Heart left ventricle (tissue), 16 donors: Measurements from ENCODE around the gene FUBP3. TPM values are rescaled to one million over a fixed set of nuclear protein-coding genes. Genes with fewer than 3 reads are reported as not detected.

Experiments used
- ATAC-seq, 4 donors: fragments of 200-7000 bp; cut with Tn5 transposase; one replicate each; pipeline ENCODE4 v1.9.1; 2020 to 2022; ENCODE audit warnings: moderate library complexity in 4 of 4, mild to moderate bottlenecking in 3 of 4, moderate number of reproducible peaks in 1 of 4
- DNase-seq, 5 donors: peaks; one replicate each; pipeline ENCODE4 v3.0.0-alpha.2; 2020
- H3K27ac ChIP-seq, 12 donors: fragments of 200-600 bp; sonication (generic) in 4 of 12; one replicate each; pipeline versions ENCODE4 v1.5.0 to v1.8.0; 2016 to 2022; ENCODE audit warnings: mild to moderate bottlenecking in 2 of 12
- H3K27me3 ChIP-seq, 9 donors: fragments of 200-600 bp; sonication (generic) in 2 of 9; one replicate each; pipeline versions ENCODE4 v1.5.1 to v1.8.0; 2016 to 2022; ENCODE audit warnings: mild to moderate bottlenecking in 3 of 9
- H3K36me3 ChIP-seq, 9 donors: fragments of 200-600 bp; sonication (generic) in 2 of 9; one replicate each; pipeline versions ENCODE4 v1.5.0 to v1.8.0; 2018 to 2022; ENCODE audit warnings: mild to moderate bottlenecking in 2 of 9
- H3K4me1 ChIP-seq, 12 donors: fragments of 200-600 bp; sonication (generic) in 4 of 12; one replicate each; pipeline versions ENCODE4 v1.5.0 to v1.8.0; 2016 to 2022; ENCODE audit warnings: mild to moderate bottlenecking in 3 of 12
- H3K4me3 ChIP-seq, 12 donors: fragments of 200-600 bp; sonication (generic) in 4 of 12; one replicate each; pipeline versions ENCODE4 v1.5.0 to v1.8.0; 2017 to 2022; ENCODE audit warnings: mild to moderate bottlenecking in 9 of 12, moderate library complexity in 4 of 12
- H3K9me3 ChIP-seq, 12 donors: fragments of 200-600 bp; sonication (generic) in 4 of 12; one replicate each; pipeline versions ENCODE4 v1.5.0 to v1.8.0; 2016 to 2022; ENCODE audit warnings: mild to moderate bottlenecking in 1 of 12
- CTCF ChIP-seq, 12 donors: fragments of 200-600 bp; sonication (generic) in 4 of 12; IDR thresholded peaks; one replicate each; pipeline versions ENCODE4 v1.5.0 to v1.8.0; 2018 to 2022; ENCODE audit warnings: antibody characterized with exemption in 12 of 12, mild to moderate bottlenecking in 5 of 12
- POLR2A ChIP-seq, 2 donors: fragments of 450-650 bp; IDR thresholded peaks; one replicate each; pipeline ENCODE4 v1.6.1; 2017; ENCODE audit warnings: antibody characterized with exemption in 2 of 2, mild to moderate bottlenecking in 2 of 2, moderate library complexity in 2 of 2
- WGBS, 4 donors: extraction: QIAGEN DNeasy Blood & Tissue Kit in 2 of 4; methylation state at CpG; one replicate each; pipeline versions ENCODE4 v1.1.5 to v1.1.7; 2013 to 2018; 5-methylcytosine and 5-hydroxymethylcytosine counted together
- intact Hi-C, 10 donors: fragments of 100-400 bp; cut with DNase I; formaldehyde crosslinking; loops; one replicate each; pipeline versions ENCODE4 v1.11.1 to v1.14.2; 2022
- polyA plus RNA-seq, 2 donors: library from polyadenylated mRNA; stranded (reverse); fragments of 200-250 nt; gene quantifications; one replicate each; pipeline ENCODE4 v1.2.3, GENCODE V29; 2013
- total RNA-seq, 9 donors: library from RNA; depleted of rRNA in 2 of 9; stranded (reverse); fragments of >200 nt in 2 of 9; fragmentation: NEBNext Ultra II Directional in 3 of 9; extraction: Animal tissue kit (Norgen Biotek cat#: 25700) in 3 of 9; gene quantifications; one replicate each; pipeline versions ENCODE4 v1.1.0 to v1.2.4, GENCODE V29; 2016 to 2023
- donor health status: ischemic (EF 13 %, LVEDD 7.1; RV severe dilation, severe dysfunction).
- donor health status: healthy with polysubstance abuse.
- donor health status: DM: no; HTN: yes; CAD: no.
- donor health status: DM: no; HTN: no; CAD: no.
- donor health status: ischemic (EF 25% LVEDD 6.9; RV normal size, moderate dysfunction).
- donor health status: ischemic (EF 25% LVEDD 5.7; RV mildly dilated, moderate dysfunction).
- donor health status: healthy.
- donor health status: DM: yes; HTN: yes; CAD: no.
- donor health status: ischemic (EF 35%, LVEDD 5.7; RV mildly dilated, moderate dysfunction).
- donor health status: nonischemic (EF 11% LVEDD 7.7; RV severe dilation, severe dysfunction).
- donor health status: DM: yes; HTN: yes; CAD: no.
- donor health status: PGD.
- donor health status: ischemic (EF 29% LVEDD 5.4; RV normal size, mild dysfunction).
- donor health status: nonischemic (EF 23%, LVEDD 6.1; RV moderate dilation, normal function).

Gene FUBP3
- total and polyA plus RNA-seq, 11 donors, result 14.4 to 39.5 (median 24.8) TPM

GRCh38 chr9:130662970-130663257, 83.5 kb downstream of the FUBP3 start:
- H3K36me3 ChIP-seq, result no peaks in the 10 kb centered on the region
- DNase-seq (peak in 1 of 5 donors; percentile 53), ATAC-seq (no peak)
- intact Hi-C loops, result loop anchor here in 1 of 10 donors (10.0 kb wide), 1 partner anchor 178 kb away; no protein-coding TSS in a partner anchor
- H3K9me3 ChIP-seq, result no peaks in the 10 kb centered on the region
- TF ChIP-seq CTCF (IDR thresholded peaks at IDR 0.05) (no peak), POLR2A (IDR thresholded peaks at IDR 0.05) (no peak)
- H3K27me3 ChIP-seq, result peaks cover 89 to 100% (median 99%) of the 10 kb centered on the region in 9 donors
- peaks cover 2 to 75% (median 48%) of the 10 kb centered on the region in 12 donors for H3K4me1 ChIP-seq
- peak overlapping the region in 4 of 12 donors; percentile 4 to 13 (median 9) for H3K4me3 ChIP-seq
- H3K27ac ChIP-seq, result no peak overlapping the region
- 3 to 6% (median 5%) methylated on average over 15 of the region's 15 CpGs for WGBS, 4 donors

DNA sequence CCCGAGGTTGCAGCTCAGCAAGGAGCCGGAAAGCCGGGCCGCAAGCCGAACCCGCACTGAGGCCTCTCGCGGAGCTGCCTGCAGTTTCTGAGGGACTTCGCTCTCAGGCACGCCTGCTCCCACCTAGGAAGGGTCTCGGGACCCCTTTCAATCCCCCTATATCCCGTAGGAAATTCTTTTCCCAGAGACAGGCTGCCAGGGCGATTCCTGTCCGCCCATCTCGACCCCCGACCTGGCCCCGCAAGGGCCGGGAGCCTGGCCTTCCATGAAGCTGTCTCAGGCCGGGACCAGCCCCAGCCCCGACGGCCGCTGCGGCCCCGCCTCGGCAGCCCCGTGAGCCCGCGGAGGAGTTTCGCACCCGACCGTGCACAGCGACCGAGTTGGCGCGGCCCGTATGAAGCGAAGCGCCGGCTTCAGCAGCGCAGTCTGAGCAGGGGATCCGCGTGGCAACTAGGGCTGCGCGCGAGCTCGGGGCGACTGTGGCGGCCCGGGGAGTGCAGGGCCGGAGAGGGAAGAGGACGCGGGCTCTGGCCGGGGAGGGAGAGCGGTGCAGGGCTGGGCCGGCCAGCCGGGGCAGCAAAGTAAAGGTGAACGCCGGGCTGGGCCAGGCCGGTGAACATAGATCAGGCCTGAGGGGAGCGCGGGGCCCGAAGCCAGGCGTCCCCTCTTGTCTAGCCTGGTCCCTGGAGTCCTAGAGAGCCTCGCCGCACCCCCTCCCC, 84.0 kb downstream of the FUBP3 start:
- Histone ChIP-seq H3K9me3 (no peaks in the 10 kb centered on the region), H3K4me1 (peaks cover 2 to 75% (median 48%) of the 10 kb centered on the region in 12 donors), H3K4me3 (peak overlapping the region in 5 of 12 donors; percentile 4 to 13 (median 12)), H3K27ac (no peak overlapping the region), H3K27me3 (peaks cover 84 to 100% (median 97%) of the 10 kb centered on the region in 9 donors), H3K36me3 (no peaks in the 10 kb centered on the region)
- whole genome bisulfite sequencing, 4 donors, result 2 to 3% (median 2%) methylated on average over 35 to 65 of the region's 65 CpGs
- TF ChIP-seq CTCF (IDR thresholded peaks at IDR 0.05) (no peak), POLR2A (IDR thresholded peaks at IDR 0.05) (no peak)
- ATAC-seq (peak in 3 of 4 donors; percentile 12 to 32 (median 27)), DNase-seq (no peak)
- intact Hi-C loops, result loop anchor here in 1 of 10 donors (10.0 kb wide), 1 partner anchor 179 kb away; no protein-coding TSS in a partner anchor

GRCh38 chr9:130663977-130664250, 84.5 kb downstream of the FUBP3 start:
- 2 to 3% (median 2%) methylated on average over 18 to 19 of the region's 19 CpGs for WGBS, 4 donors
- no peak for TF ChIP-seq POLR2A (IDR thresholded peaks at IDR 0.05)
- intact Hi-C loops, result loop anchor here in 1 of 10 donors (10.0 kb wide), 1 partner anchor 179 kb away; no protein-coding TSS in a partner anchor
- no peaks in the 10 kb centered on the region for H3K9me3 ChIP-seq
- DNase-seq, result no peak
- peaks cover 2 to 75% (median 48%) of the 10 kb centered on the region in 12 donors for H3K4me1 ChIP-seq
- H3K36me3 ChIP-seq, result no peaks in the 10 kb centered on the region
- H3K27ac ChIP-seq, result no peak overlapping the region
- H3K27me3 ChIP-seq, result peaks cover 79 to 98% (median 94%) of the 10 kb centered on the region in 9 donors
- ATAC-seq, result no peak
- peak overlapping the region in 2 of 12 donors; percentile 4 to 13 for H3K4me3 ChIP-seq

DNA sequence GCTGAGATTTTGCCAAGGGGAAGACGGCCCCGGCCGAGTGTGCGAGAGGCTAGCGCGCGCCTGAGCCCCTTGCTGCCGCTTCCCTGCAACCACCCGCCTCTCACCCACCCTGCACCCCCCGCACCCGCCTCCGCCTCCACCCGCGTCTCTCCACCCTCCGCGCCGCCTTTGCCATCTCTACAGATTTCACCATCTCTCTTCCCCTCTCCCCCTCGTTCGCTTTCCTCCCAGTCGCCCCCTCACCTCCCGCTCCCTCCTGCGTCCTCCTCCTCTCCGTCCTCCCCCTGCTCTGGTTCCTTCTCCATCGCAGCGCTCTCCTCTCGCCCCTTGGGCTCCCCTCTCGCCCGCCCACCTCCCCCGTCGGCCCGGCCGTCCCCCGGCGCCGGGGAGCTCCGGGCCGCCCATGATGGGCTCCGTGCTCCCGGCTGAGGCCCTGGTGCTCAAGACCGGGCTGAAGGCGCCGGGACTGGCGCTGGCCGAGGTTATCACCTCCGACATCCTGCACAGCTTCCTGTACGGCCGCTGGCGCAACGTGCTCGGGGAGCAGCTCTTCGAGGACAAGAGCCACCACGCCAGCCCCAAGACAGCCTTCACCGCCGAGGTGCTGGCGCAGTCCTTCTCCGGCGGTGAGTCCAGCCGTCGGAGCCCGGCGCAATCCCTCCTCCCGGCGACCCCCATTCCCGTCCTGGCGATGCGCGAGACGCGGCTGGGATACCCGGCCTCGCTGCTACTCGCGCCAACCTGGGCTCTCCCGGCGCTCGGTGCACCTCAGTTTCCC, 85.1 kb downstream of the FUBP3 start, which contains the start of gene PRDM12:
TSS of gene PRDM12 (plus strand) at position 344 of the 778 bp plus-strand sequence. CDS start at position 404, 60 bp downstream.
- no peak within 1 kb of the TSS for H3K27ac ChIP-seq

More for the DNA sequence above, 85.1 kb downstream of the FUBP3 start, which contains the start of gene PRDM12:
- 3% methylated on average over 54 to 76 of the region's 76 CpGs for WGBS, 4 donors
- H3K4me1 ChIP-seq, result peaks cover 2 to 74% (median 47%) of the 10 kb centered on the region in 12 donors
- no peaks in the 10 kb centered on the region for H3K36me3 ChIP-seq
- DNase-seq, result no peak
- TF ChIP-seq CTCF (IDR thresholded peaks at IDR 0.05) (no peak), POLR2A (IDR thresholded peaks at IDR 0.05) (no peak)
- intact Hi-C loops, result loop anchor here in 1 of 10 donors (10.0 kb wide), 1 partner anchor 180 kb away; no protein-coding TSS in a partner anchor
- ATAC-seq, result no peak
- H3K9me3 ChIP-seq, result no peaks in the 10 kb centered on the region
- peaks cover 74 to 93% (median 89%) of the 10 kb centered on the region in 9 donors for H3K27me3 ChIP-seq
- peak within 1 kb of the TSS in 7 of 12 donors; percentile 1 to 13 (median 10) for H3K4me3 ChIP-seq
